ENCODE results near the gene EOLA2.
A peak's percentile ranks its signal among the peaks of the same experiment; 100 is the strongest.
"Not testable (repeated sequence)": the region's sequence is repeated elsewhere in the genome, so short reads cannot be mapped to it uniquely, and the experiment has no call there.

The EOLA2 gene

DNA sequence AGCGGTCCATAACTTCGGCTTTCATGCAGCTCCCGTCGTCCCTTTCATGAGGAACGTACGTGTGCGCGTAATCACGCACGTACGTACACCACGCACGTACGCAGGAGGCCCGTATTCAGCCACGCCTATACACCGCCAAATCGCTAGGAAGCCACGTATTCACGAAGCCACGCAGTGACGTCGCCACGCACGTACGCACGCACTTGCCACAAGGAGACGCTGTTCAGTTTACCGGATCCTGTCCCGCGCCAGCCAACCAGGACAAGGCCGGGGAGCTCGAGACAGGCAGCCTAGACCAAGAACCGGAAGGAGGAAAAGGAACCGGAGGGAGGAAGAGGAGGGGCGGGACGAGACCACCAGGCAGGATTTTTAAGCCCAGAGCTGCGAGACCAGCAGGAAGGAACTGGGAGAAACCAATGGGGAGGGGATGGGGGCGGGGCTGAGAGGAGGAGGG is at the start of gene EOLA2:
TSS of gene EOLA2 (minus strand) at position 65 of the 454 bp plus-strand sequence. CDS start 4,617 bp downstream, outside the sequence.
- peak; percentile 93 for DNase-seq (ENCODE audit: low read depth)

- no peak for DNase-seq (ENCODE audit: low read depth)
Measured at GRCh38 chrX:149987613-149988012, 49.3 kb upstream of the EOLA2 start.

DNA sequence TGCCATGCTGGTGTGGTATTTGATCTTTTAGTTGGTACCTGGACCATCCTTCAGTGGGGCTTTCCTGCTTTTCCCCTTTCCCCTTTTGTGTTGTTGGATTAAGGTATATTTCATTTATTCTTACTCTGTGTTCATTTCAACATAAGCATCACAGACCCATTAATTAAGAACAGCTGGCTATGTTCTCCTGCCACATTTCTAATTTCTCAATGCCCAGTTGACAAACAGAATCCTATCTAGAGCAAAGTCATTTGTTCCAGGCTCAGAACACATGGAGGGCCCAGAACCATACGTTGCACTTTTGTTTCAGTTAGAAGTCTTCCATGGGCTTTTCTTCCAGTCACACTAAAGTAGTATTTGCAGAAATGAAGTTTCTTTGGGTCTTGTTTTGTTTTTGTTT is 46.1 kb upstream of the EOLA2 start:
- no peak for DNase-seq (ENCODE audit: low read depth)

- no peak for DNase-seq (ENCODE audit: low read depth)
Measured at GRCh38 chrX:149982310-149982709, 44.0 kb upstream of the EOLA2 start.

GRCh38 chrX:149979126-149979644 is 40.9 kb upstream of the EOLA2 start:
- DNase-seq (ENCODE audit: low read depth) = no peak

GRCh38 chrX:149962859-149963757 is 24.8 kb upstream of the EOLA2 start:
- peak; percentile 49 for DNase-seq (ENCODE audit: low read depth)

DNA sequence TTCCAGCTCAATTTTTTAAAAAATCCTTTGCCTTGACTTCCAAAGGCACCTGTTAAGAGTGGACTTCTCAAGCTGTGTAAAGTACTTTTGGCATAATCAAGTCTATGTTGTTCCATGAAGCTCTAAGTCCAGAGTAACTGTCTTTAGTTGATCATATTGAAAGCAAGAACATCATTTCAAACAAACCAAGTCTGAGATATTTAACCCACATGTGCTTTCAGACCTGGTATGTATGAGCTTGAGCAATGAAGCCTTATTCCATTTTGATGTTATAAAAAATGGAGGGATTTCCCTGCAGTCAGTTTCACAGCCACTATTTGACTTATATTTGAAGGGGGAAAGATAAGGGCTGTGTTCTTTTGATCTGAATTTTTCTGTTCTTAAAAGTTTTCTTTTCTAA is 23.7 kb upstream of the EOLA2 start:
- DNase-seq (ENCODE audit: low read depth) = no peak

GRCh38 chrX:149961572-149961971 is 23.3 kb upstream of the EOLA2 start:
- DNase-seq (ENCODE audit: low read depth) = no peak

DNA sequence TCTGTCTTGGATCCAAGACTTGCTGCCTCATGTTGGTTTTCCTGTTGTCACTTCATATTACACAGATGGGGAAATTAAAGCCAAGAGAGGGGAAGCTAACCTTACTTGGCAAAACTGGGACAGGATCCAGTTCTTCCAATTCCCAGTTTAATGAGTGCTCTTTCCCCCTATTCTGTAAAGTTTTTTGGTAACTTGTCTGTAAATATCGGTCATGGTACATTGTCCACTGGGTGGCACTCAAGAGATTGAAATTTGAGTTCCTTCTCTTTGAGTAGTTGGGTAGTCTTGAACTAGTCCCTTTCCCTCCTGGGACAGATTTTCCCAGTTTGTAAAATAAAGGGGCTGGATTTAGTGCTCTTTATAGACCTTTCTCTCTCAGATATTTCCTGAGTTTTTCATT is 12.4 kb upstream of the EOLA2 start:
- DNase-seq (ENCODE audit: low read depth) = peak; percentile 24

- no peak for DNase-seq (ENCODE audit: low read depth)
Measured at GRCh38 chrX:149949743-149950436, 11.6 kb upstream of the EOLA2 start.

GRCh38 chrX:149948016-149948415 is 9.7 kb upstream of the EOLA2 start:
- no peak for DNase-seq (ENCODE audit: low read depth)

DNA sequence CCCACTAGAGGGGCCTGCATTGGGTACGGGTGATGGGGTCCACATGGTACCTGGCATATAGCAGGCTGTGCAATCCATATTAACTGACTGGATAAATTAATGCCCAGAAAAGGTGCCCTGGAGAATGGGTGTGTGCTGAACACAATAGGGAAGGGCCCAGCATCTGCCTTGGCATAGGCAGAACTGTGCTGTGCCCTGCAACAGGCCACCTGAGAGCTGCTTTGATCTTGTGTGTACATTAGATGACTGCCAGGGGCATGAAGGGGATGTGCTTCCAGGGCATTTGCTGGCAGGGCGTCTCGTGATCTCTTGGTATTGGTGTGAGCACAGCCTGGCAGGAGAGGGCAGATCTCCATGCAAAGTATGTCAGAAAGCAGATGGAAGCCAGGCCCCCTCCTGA is 8.6 kb upstream of the EOLA2 start:
- DNase-seq (ENCODE audit: low read depth) = not testable (repeated sequence)

- not testable (repeated sequence) for DNase-seq (ENCODE audit: low read depth)
Measured at GRCh38 chrX:149945820-149946219, 7.5 kb upstream of the EOLA2 start.

GRCh38 chrX:149945087-149945670 is 6.9 kb upstream of the EOLA2 start:
- not testable (repeated sequence) for DNase-seq (ENCODE audit: low read depth)

- not testable (repeated sequence) for DNase-seq (ENCODE audit: low read depth)
Measured at GRCh38 chrX:149940674-149941024, 2.4 kb upstream of the EOLA2 start.

DNA sequence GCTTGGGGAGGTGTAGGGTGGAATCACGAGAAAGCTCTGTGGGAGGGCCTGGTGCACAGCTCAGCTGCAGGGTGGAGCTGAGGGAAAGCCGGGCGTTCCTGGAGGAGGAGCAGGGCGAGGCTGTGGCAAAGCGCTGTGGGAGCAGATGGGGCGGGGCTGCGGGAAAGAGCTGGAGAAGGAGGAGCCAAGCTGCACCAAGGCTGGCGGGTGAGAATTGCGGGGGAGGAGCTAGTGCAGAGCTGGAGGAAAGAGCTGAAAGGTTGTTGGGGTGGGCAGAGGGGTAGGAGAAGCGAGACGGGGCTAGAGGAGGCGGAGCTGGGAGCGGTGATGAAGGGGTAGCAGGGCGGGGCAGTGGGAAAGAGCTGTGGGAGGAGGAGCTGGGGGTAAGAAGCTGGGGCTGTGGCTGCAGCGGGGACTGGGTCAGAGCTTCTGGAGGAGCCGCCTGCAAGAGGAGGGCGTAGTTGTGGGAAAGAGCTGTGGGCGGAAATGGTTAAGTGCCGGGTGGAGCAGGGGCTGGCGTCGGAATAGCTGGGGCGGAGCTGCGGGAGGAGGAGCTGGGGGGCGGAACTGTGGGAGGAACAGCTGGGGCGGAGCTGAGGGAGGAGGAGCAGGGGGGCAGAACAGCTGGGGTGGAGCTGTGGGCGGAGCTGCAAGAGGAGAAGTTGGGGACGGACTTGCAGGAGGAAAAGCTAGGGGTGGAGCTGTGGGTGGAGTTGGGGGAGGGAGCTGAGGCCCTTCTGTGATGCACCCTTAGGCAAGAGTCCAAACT is 1.8 kb upstream of the EOLA2 start:
- peak; percentile 91 for DNase-seq (ENCODE audit: low read depth)

GRCh38 chrX:149939655-149939904 is 1.3 kb upstream of the EOLA2 start:
- no peak for DNase-seq (ENCODE audit: low read depth)

GRCh38 chrX:149938881-149939654 is 777 bp upstream of the EOLA2 start:
- DNase-seq (ENCODE audit: low read depth) = peak; percentile 82

DNA sequence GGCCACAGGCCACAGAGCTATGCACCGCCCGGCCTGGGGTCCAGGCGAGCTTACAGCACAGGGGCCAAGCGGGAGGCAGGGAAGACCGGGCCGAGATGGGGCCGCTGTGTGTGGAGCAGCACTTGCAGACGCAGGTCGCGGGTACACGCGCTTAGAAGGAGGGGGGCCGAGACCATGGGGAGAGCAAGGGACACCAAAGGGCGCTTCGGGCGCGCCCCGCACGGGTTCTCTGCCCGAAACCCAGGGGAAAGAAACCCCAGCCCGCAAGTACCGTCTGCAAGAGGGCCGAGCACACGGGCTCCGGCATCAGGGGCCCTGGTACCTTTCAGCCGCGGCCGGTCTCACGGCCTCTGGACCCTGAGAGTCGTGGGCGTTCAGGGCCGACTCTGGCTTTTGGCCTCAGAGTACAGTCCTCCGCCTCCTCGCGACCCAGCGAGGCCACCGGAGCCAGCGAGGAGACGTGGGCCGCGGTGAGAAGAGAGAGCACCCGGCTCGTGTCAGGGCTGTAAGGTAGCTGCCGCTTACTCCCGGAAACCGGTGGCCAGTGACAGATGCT is 342 bp downstream of the EOLA2 start:
- DNase-seq (ENCODE audit: low read depth) = no peak

GRCh38 chrX:149937328-149937727 is 963 bp downstream of the EOLA2 start:
- not testable (repeated sequence) for DNase-seq (ENCODE audit: low read depth)

DNA sequence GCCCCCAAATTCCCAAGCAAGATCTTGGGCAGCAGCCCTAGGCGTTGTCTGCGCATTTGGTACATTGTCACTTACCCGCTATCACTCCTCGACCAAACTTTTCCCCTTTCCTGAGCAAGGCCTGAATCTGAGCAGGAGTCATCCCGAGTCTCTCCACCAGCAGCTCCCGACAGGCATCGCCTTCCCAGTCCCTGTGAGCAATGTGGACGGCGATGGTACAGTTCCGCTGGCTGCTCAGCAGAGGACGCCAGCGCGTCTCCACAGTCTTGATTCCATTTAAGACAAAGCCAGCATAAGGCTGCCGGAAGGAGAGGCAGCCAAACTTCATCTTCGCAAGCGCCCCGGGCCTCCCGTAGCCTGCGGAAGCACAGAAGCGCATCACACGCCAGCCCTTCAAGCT is 4.7 kb downstream of the EOLA2 start:
- DNase-seq (ENCODE audit: low read depth) = not testable (repeated sequence)

Measured in GM04504 (cell line).